Measurements from ENCODE around the gene WAPL. TPM values are rescaled to one million over a fixed set of nuclear protein-coding genes. Genes with fewer than 3 reads are reported as not detected.

The WAPL gene
- polyA plus RNA-seq, 1 donor (not counting 4 experiments of a cell fraction or from before 2014, with no cell fraction given): 26.2 TPM

DNA sequence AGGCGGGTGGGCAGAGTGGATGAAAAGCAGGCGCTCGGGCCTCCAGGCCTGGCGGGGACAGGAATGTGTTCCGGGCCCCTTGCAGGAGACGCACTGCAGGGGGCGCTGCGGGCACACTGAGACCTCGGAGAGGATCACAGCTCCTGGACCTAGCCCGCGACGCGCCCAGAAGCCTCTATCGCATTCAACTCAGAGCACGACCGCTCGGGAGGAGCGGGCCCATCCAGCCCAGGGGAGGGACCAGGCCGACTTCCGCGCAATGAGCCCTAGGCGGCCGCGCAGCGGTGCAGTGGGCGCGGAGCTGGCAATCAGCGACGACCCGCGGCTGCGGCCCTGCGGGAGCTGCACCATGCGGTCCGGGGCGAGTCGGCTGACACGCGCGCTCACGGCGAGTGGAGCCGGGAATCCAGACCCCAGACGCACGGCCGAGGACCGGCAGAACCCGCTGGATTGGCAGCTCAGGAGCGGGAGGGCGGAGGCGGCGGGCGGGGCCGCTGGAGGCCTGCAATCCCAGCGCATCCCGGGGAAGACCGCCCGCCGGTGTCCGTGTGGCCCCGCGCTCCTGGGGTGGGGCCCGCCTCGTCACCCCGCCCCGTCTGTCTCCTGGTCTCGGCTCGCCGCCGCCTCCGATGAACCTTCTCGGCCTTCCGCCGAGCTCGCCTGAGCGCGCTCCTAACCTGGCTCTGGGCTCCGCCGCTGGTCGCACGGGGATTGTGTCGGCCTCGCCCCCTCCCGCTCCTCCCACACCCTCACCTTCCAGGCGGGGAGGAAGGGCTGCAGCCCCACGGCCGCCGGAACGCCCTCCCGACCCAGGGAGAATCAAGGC, 121.5 kb downstream of the WAPL start:
- H3K27ac ChIP-seq (ENCODE audit: control insufficient read depth, insufficient read depth, low read length): peak overlapping the region; percentile 14
- FAIRE-seq: peak; percentile 46

DNA sequence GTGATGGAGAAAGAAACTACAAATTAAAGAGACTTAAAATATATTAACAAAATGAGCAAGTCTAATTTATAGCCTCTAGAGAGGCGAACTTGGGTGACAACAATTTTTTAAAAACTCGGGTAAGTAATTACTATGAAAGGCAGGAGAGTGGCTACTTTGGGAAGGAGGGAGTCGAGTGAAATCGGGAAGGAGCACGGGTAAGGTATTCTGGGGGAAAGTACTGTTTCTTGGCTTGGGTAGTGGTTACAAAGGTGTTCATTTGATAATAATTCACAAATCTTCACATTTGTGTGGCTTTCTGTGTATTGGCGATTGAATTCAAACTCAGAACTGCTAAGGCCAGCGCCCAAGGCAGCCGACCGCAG, 122.1 kb downstream of the WAPL start:
- no peak for FAIRE-seq
- H3K9me3 ChIP-seq (ENCODE audit: control insufficient read depth, low read depth, low read length): no peaks in the 10 kb centered on the region
- H3K79me2 ChIP-seq (ENCODE audit: control insufficient read depth, insufficient read depth, low read length): no peaks in the 10 kb centered on the region
- TF ChIP-seq, protein P1, sequence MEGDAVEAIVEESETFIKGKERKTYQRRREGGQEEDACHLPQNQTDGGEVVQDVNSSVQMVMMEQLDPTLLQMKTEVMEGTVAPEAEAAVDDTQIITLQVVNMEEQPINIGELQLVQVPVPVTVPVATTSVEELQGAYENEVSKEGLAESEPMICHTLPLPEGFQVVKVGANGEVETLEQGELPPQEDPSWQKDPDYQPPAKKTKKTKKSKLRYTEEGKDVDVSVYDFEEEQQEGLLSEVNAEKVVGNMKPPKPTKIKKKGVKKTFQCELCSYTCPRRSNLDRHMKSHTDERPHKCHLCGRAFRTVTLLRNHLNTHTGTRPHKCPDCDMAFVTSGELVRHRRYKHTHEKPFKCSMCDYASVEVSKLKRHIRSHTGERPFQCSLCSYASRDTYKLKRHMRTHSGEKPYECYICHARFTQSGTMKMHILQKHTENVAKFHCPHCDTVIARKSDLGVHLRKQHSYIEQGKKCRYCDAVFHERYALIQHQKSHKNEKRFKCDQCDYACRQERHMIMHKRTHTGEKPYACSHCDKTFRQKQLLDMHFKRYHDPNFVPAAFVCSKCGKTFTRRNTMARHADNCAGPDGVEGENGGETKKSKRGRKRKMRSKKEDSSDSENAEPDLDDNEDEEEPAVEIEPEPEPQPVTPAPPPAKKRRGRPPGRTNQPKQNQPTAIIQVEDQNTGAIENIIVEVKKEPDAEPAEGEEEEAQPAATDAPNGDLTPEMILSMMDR (optimal IDR thresholded peaks at IDR 0.05 in 1 of 3, IDR thresholded peaks at IDR 0.05 in 1 of 3, conservative IDR thresholded peaks at IDR 0.05 in 1 of 3; ENCODE audit: extremely low read depth in 1 of 3, insufficient read depth in 2 of 3, low read length in 3 of 3): no peak
- no peak for TF ChIP-seq EZH2 (IDR thresholded peaks at IDR 0.05; ENCODE audit: low read length)
- H3K27ac ChIP-seq (ENCODE audit: control insufficient read depth, insufficient read depth, low read length): peak overlapping the region; percentile 14
- peak overlapping the region; percentile 92 for H2AFZ ChIP-seq (ENCODE audit: control insufficient read depth, low read length)
- H3K9ac ChIP-seq (ENCODE audit: control insufficient read depth, extremely low read depth, insufficient read depth, low read length): peak overlapping the region; percentile 63
- dilution Hi-C loops (cut with MboI; ENCODE audit: extremely low pct_ligation_motif_present, low sequenced_read_pairs): no loop called here
- peaks cover 17% of the 10 kb centered on the region for H3K27me3 ChIP-seq (ENCODE audit: control insufficient read depth, extremely low read depth, insufficient read depth, low read length)
- H3K9me1 ChIP-seq (ENCODE audit: control insufficient read depth, extremely low read depth, insufficient read depth, low read length): no peaks in the 10 kb centered on the region
- no peak for DNase-seq (ENCODE audit: low read depth, low spot score)
- H3K4me2 ChIP-seq (ENCODE audit: control insufficient read depth, extremely low read depth, insufficient read depth, low read depth, low read length): peak overlapping the region; percentile 89
- peaks cover 10% of the 10 kb centered on the region for H3K4me1 ChIP-seq (ENCODE audit: control insufficient read depth, extremely low read depth, insufficient read depth, low read length)
- H3K36me3 ChIP-seq (ENCODE audit: control insufficient read depth in 2 of 2, extremely low read depth in 1 of 2, insufficient read depth in 2 of 2, low read length in 2 of 2): no peaks in the 10 kb centered on the region
- no peaks in the 10 kb centered on the region for H4K20me1 ChIP-seq (ENCODE audit: control insufficient read depth, extremely low read depth, insufficient read depth, low read length)
- H3K4me3 ChIP-seq (ENCODE audit: control insufficient read depth in 2 of 3, extremely low read depth in 1 of 3, insufficient read depth in 2 of 3, low read depth in 1 of 3, low read length in 3 of 3): peak overlapping the region in 2 of 3 experiments; percentile 66 to 77

More for the DNA sequence above, 121.5 kb downstream of the WAPL start:
- H3K9me3 ChIP-seq (ENCODE audit: control insufficient read depth, low read depth, low read length): no peaks in the 10 kb centered on the region
- H3K9ac ChIP-seq (ENCODE audit: control insufficient read depth, extremely low read depth, insufficient read depth, low read length): peak overlapping the region; percentile 63
- TF ChIP-seq, protein P1 (optimal IDR thresholded peaks at IDR 0.05 in 1 of 3, IDR thresholded peaks at IDR 0.05 in 1 of 3, conservative IDR thresholded peaks at IDR 0.05 in 1 of 3; ENCODE audit: extremely low read depth in 1 of 3, insufficient read depth in 2 of 3, low read length in 3 of 3): peak; percentile 72 to 98 (median 91)
- no peak for TF ChIP-seq EZH2 (IDR thresholded peaks at IDR 0.05; ENCODE audit: low read length)
- no peaks in the 10 kb centered on the region for H3K9me1 ChIP-seq (ENCODE audit: control insufficient read depth, extremely low read depth, insufficient read depth, low read length)
- H3K79me2 ChIP-seq (ENCODE audit: control insufficient read depth, insufficient read depth, low read length): no peaks in the 10 kb centered on the region
- peak overlapping the region; percentile 89 for H3K4me2 ChIP-seq (ENCODE audit: control insufficient read depth, extremely low read depth, insufficient read depth, low read depth, low read length)
- H4K20me1 ChIP-seq (ENCODE audit: control insufficient read depth, extremely low read depth, insufficient read depth, low read length): no peaks in the 10 kb centered on the region
- peaks cover 17% of the 10 kb centered on the region for H3K27me3 ChIP-seq (ENCODE audit: control insufficient read depth, extremely low read depth, insufficient read depth, low read length)
- H2AFZ ChIP-seq (ENCODE audit: control insufficient read depth, low read length): peak overlapping the region; percentile 92
- no peaks in the 10 kb centered on the region for H3K36me3 ChIP-seq (ENCODE audit: control insufficient read depth in 2 of 2, extremely low read depth in 1 of 2, insufficient read depth in 2 of 2, low read length in 2 of 2)
- dilution Hi-C loops (cut with MboI; ENCODE audit: extremely low pct_ligation_motif_present, low sequenced_read_pairs): no loop called here
- peak; percentile 46 for DNase-seq (ENCODE audit: low read depth, low spot score)
- peak overlapping the region; percentile 63 to 77 (median 66) for H3K4me3 ChIP-seq (ENCODE audit: control insufficient read depth in 2 of 3, extremely low read depth in 1 of 3, insufficient read depth in 2 of 3, low read depth in 1 of 3, low read length in 3 of 3)
- peaks cover 10% of the 10 kb centered on the region for H3K4me1 ChIP-seq (ENCODE audit: control insufficient read depth, extremely low read depth, insufficient read depth, low read length)

Data from keratinocyte (primary cell).